NCI-H524 treated with DMSO at 0.1 percent for 48 hours (cell line): ENCODE data around the gene RANBP10.
"Not testable (repeated sequence)": the region's sequence is repeated elsewhere in the genome, so short reads cannot be mapped to it uniquely, and the experiment has no call there.

Experiments used
- DNase-seq: peaks from one replicate; lab custom pipeline; 2025; lab: John Stamatoyannopoulos, UW

The RANBP10 gene

GRCh38 chr16:67779256-67780014 is 26.9 kb downstream of the RANBP10 start:
- DNase-seq = no peak

GRCh38 chr16:67775273-67775672 is 31.1 kb downstream of the RANBP10 start:
- no peak for DNase-seq

- DNase-seq = no peak
Observed at GRCh38 chr16:67774457-67774853, 31.9 kb downstream of the RANBP10 start.

- no peak for DNase-seq
Observed at GRCh38 chr16:67773569-67774456, 32.5 kb downstream of the RANBP10 start.

GRCh38 chr16:67773099-67773498 is 33.3 kb downstream of the RANBP10 start:
- no peak for DNase-seq

GRCh38 chr16:67770346-67770991 is 35.9 kb downstream of the RANBP10 start:
- no peak for DNase-seq

- no peak for DNase-seq
Observed at GRCh38 chr16:67767953-67768352, 38.4 kb downstream of the RANBP10 start.

GRCh38 chr16:67766291-67766690 is 40.1 kb downstream of the RANBP10 start:
- no peak for DNase-seq

- DNase-seq = no peak
Observed at GRCh38 chr16:67764158-67764667, 42.1 kb downstream of the RANBP10 start.

GRCh38 chr16:67763066-67763465 is 43.3 kb downstream of the RANBP10 start:
- DNase-seq = no peak

- DNase-seq = no peak
Observed at GRCh38 chr16:67762385-67762784, 44.0 kb downstream of the RANBP10 start.

GRCh38 chr16:67761924-67762323 is 44.4 kb downstream of the RANBP10 start:
- DNase-seq = no peak

GRCh38 chr16:67760956-67761230 is 45.5 kb downstream of the RANBP10 start:
- DNase-seq = no peak

- no peak for DNase-seq
Observed at GRCh38 chr16:67760206-67760955, 46.0 kb downstream of the RANBP10 start.

GRCh38 chr16:67758966-67759365 is 47.4 kb downstream of the RANBP10 start:
- no peak for DNase-seq

GRCh38 chr16:67758006-67758405 is 48.4 kb downstream of the RANBP10 start:
- DNase-seq = no peak

GRCh38 chr16:67752641-67753040 is 53.7 kb downstream of the RANBP10 start:
- no peak for DNase-seq

GRCh38 chr16:67751331-67751730 is 55.0 kb downstream of the RANBP10 start:
- not testable (repeated sequence) for DNase-seq

GRCh38 chr16:67750466-67750865 is 55.9 kb downstream of the RANBP10 start:
- DNase-seq = no peak

- DNase-seq = no peak
Observed at GRCh38 chr16:67749436-67750078, 56.8 kb downstream of the RANBP10 start.

GRCh38 chr16:67748834-67749233 is 57.5 kb downstream of the RANBP10 start:
- DNase-seq = no peak
